GM12878 (cell line): ENCODE data around the gene UQCR11. TPM values are rescaled to one million over a fixed set of nuclear protein-coding genes. Genes with fewer than 3 reads are reported as not detected.

Experiments
- ATF7 ChIP-seq: fragments of 450-650 bp; IDR thresholded peaks from 2 replicates; pipeline ENCODE4 v1.6.1; 2016; ENCODE audit warnings: low read depth, mild to moderate bottlenecking
- CBX5 ChIP-seq: sonication (generic); IDR thresholded peaks from 2 replicates; pipeline ENCODE4 v1.6.1; 2016; ENCODE audit warnings: low read depth, moderate library complexity, mild to moderate bottlenecking, inconsistent platforms
- CEBPZ ChIP-seq: fragments of 150-350 bp; IDR thresholded peaks from 2 replicates; pipeline ENCODE4 v1.6.1; 2016; ENCODE audit warnings: low read depth, low read length
- CREB1 ChIP-seq: IDR thresholded peaks from 2 replicates; pipeline ENCODE4 v1.6.1; 2012; ENCODE audit warnings: low read depth, mild to moderate bottlenecking, inconsistent platforms
- EGR1 ChIP-seq, 2 experiments: IDR thresholded peaks; 1 replicate in 1 of 2; 2 replicates in 1 of 2; pipeline ENCODE4 v1.6.1; 2011 to 2012; ENCODE audit warnings: low read depth in 2 of 2, low read length in 2 of 2, borderline replicate concordance in 1 of 2, mild to moderate bottlenecking in 1 of 2, moderate library complexity in 1 of 2
- EP300 ChIP-seq, 2 experiments: fragments of 150-350 bp in 1 of 2; IDR thresholded peaks; 2 replicates each; pipeline ENCODE4 v1.6.1; 2011 to 2012; ENCODE audit warnings: low read depth in 2 of 2, low read length in 2 of 2, borderline replicate concordance in 1 of 2, improper control_type of control experiment in 1 of 2, inconsistent platforms in 1 of 2; ENCODE audit not compliant: control insufficient read depth in 1 of 2
- HDAC2 ChIP-seq: fragments of 200-600 bp; sonication (generic); IDR thresholded peaks from 2 replicates; pipeline ENCODE4 v1.6.1; 2017
- IKZF1 ChIP-seq: fragments of 450-650 bp; conservative IDR thresholded peaks from 2 replicates; pipeline ENCODE4 v1.6.1; 2017; ENCODE audit warnings: antibody characterized with exemption, mild to moderate bottlenecking
- JUNB ChIP-seq: IDR thresholded peaks from 2 replicates; pipeline ENCODE4 v1.6.1; 2016; ENCODE audit warnings: antibody characterized with exemption, mild to moderate bottlenecking
- KAT2A ChIP-seq: conservative IDR thresholded peaks from 2 replicates; pipeline ENCODE4 v1.6.1; 2011; ENCODE audit warnings: low read depth, low read length; ENCODE audit not compliant: control insufficient read depth
- KDM1A ChIP-seq: fragments of 200-600 bp; sonication (generic); IDR thresholded peaks from 2 replicates; pipeline ENCODE4 v1.6.1; 2016; ENCODE audit warnings: borderline replicate concordance
- MXI1 ChIP-seq: fragments of 150-350 bp; IDR thresholded peaks from 2 replicates; pipeline ENCODE4 v1.6.1; 2011; ENCODE audit warnings: low read depth, mild to moderate bottlenecking, inconsistent platforms, low read length, improper control_type of control experiment
- MYB ChIP-seq: fragments of 150-350 bp; IDR thresholded peaks from 2 replicates; pipeline ENCODE4 v1.6.1; 2014; ENCODE audit warnings: mild to moderate bottlenecking, low read depth, low read length, borderline replicate concordance
- NBN ChIP-seq: fragments of 450-650 bp; IDR thresholded peaks from 2 replicates; pipeline ENCODE4 v1.6.1; 2016
- NFXL1 ChIP-seq: fragments of 450-650 bp; IDR thresholded peaks from 2 replicates; pipeline ENCODE4 v1.6.1; 2017; ENCODE audit warnings: antibody characterized with exemption, mild to moderate bottlenecking, borderline replicate concordance
- POLR2AphosphoS5 ChIP-seq: IDR thresholded peaks from 2 replicates; pipeline ENCODE4 v1.6.1; 2011; ENCODE audit warnings: mild to moderate bottlenecking, low read length, inconsistent platforms
- RAD21 ChIP-seq: IDR thresholded peaks from 2 replicates; pipeline ENCODE4 v1.6.1; 2011; ENCODE audit warnings: mild to moderate bottlenecking, low read depth, low read length, moderate library complexity; ENCODE audit not compliant: insufficient read depth
- RB1 ChIP-seq: fragments of 450-650 bp; formaldehyde crosslinking; IDR thresholded peaks from 2 replicates; pipeline ENCODE4 v1.6.1; 2017; ENCODE audit warnings: mild to moderate bottlenecking, borderline replicate concordance
- SIX5 ChIP-seq: IDR thresholded peaks from 2 replicates; pipeline ENCODE4 v1.6.1; 2011; ENCODE audit warnings: mild to moderate bottlenecking, low read depth, low read length, moderate library complexity; ENCODE audit not compliant: severe bottlenecking
- SMAD1 ChIP-seq: fragments of 450-650 bp; IDR thresholded peaks from 2 replicates; pipeline ENCODE4 v1.6.1; 2018; ENCODE audit warnings: mild to moderate bottlenecking, low read depth; ENCODE audit not compliant: partially characterized antibody
- SMAD5 ChIP-seq: IDR thresholded peaks from 2 replicates; pipeline ENCODE4 v1.6.1; 2016; ENCODE audit warnings: antibody characterized with exemption, low read depth
- SMARCA5 ChIP-seq: fragments of 450-650 bp; IDR thresholded peaks from 2 replicates; pipeline ENCODE4 v1.6.1; 2017; ENCODE audit warnings: mild to moderate bottlenecking
- SREBF1 ChIP-seq: IDR thresholded peaks from 2 replicates; pipeline ENCODE4 v1.6.1; 2012; ENCODE audit warnings: mild to moderate bottlenecking, low read length
- STAT1 ChIP-seq: fragments of 450-650 bp; conservative IDR thresholded peaks from 2 replicates; pipeline ENCODE4 v1.6.1; 2014; ENCODE audit warnings: antibody characterized with exemption, mild to moderate bottlenecking
- STAT3 ChIP-seq: IDR thresholded peaks from 2 replicates; pipeline ENCODE4 v1.6.1; 2011; ENCODE audit warnings: low read depth, low read length, improper control_type of control experiment
- TBL1XR1 ChIP-seq: IDR thresholded peaks from 2 replicates; pipeline ENCODE4 v1.6.1; 2012; ENCODE audit warnings: low read depth, low read length, improper control_type of control experiment
- USF1 ChIP-seq: IDR thresholded peaks from 2 replicates; pipeline ENCODE4 v1.6.1; 2011; ENCODE audit warnings: borderline replicate concordance, low read depth, mild to moderate bottlenecking, moderate library complexity, mixed read lengths, low read length; ENCODE audit not compliant: insufficient read depth; ENCODE audit errors: extremely low read length
- ZBED1 ChIP-seq: IDR thresholded peaks from 2 replicates; pipeline ENCODE4 v1.6.1; 2016; ENCODE audit warnings: borderline replicate concordance
- ZZZ3 ChIP-seq: IDR thresholded peaks from 2 replicates; pipeline ENCODE4 v1.6.1; 2011; ENCODE audit warnings: low read depth; ENCODE audit not compliant: control insufficient read depth, insufficient read length
- polyA plus RNA-seq, 11 experiments: library from polyadenylated mRNA; depleted of rRNA in 4 of 11; unstranded in 6 of 11; stranded (reverse) in 5 of 11; fragments of >200 nt; fragmentation: Nextera tagmentation in 4 of 11; fragmentation: Illumina TruSeq in 1 of 11; extraction: Ambion mirVana in 4 of 11; extraction: Trizol in 1 of 11; gene quantifications; 1 replicate in 1 of 11; 2 replicates in 10 of 11; pipeline versions ENCODE4 v1.2.1 to v1.2.3, GENCODE V29; 2011 to 2016; ENCODE audit warnings: inconsistent platforms in 2 of 11, missing spikeins in 2 of 11, low read depth in 1 of 11
- total RNA-seq, 4 experiments: library from RNA; depleted of rRNA in 3 of 4; stranded (reverse); fragments of >200 nt in 3 of 4; fragmentation: Illumina TruSeq in 1 of 4; extraction: Trizol in 1 of 4; gene quantifications; 2 replicates each; pipeline versions ENCODE4 v1.2.1 to v1.2.3, GENCODE V29; 2013 to 2021

Gene UQCR11
- total and polyA plus RNA-seq, 10 of the 15 experiments (the other 5 are each of a cell fraction or from before 2014, with no cell fraction given), result 28.6 to 586 (median 193) TPM

GRCh38 chr19:1648920-1649541 is 43.8 kb upstream of the UQCR11 start (continued):
- no peak for TF ChIP-seq USF1
- no peak for TF ChIP-seq JUNB
- TF ChIP-seq ZZZ3, result no peak
- no peak for TF ChIP-seq POLR2AphosphoS5
- TF ChIP-seq ZBED1, result no peak
- no peak for TF ChIP-seq CREB1
- no peak for TF ChIP-seq NBN
- TF ChIP-seq MXI1, result no peak
- TF ChIP-seq KAT2A, result no peak
- TF ChIP-seq EGR1 (IDR thresholded peaks at IDR 0.05; ENCODE audit: borderline replicate concordance in 1 of 2, low read depth in 2 of 2, low read length in 2 of 2), result no peak
- TF ChIP-seq IKZF1, result peak; percentile 84
- no peak for TF ChIP-seq RB1
- TF ChIP-seq ATF7, result no peak
- TF ChIP-seq RAD21, result no peak; the same call in 1 of the 2 replicates
- no peak for TF ChIP-seq SIX5
- TF ChIP-seq CEBPZ, result no peak
- no peak for TF ChIP-seq MYB
- TF ChIP-seq STAT3, result no peak
- no peak for TF ChIP-seq EP300 (IDR thresholded peaks at IDR 0.05; ENCODE audit: borderline replicate concordance in 1 of 2, control insufficient read depth in 1 of 2, low read depth in 2 of 2, low read length in 2 of 2)
- 0 out of 2 replicates have a peak, but pooled peaks have one; percentile 37 for TF ChIP-seq STAT1
- no peak for TF ChIP-seq TBL1XR1
- TF ChIP-seq SMAD5, result no peak
- no peak for TF ChIP-seq NFXL1
- 0 out of 2 replicates have a peak, but pooled peaks have one; percentile 73 for TF ChIP-seq SMARCA5
- no peak for TF ChIP-seq SREBF1
- no peak for TF ChIP-seq CBX5
- no peak for TF ChIP-seq SMAD1
- no peak for TF ChIP-seq HDAC2
- no peak for TF ChIP-seq KDM1A
